HG02610 (cell line): ENCODE data around the gene OR3A2.
"Not testable (repeated sequence)": the region's sequence is repeated elsewhere in the genome, so short reads cannot be mapped to it uniquely, and the experiment has no call there.

Experiments used
- ATAC-seq: cut with Tn5 transposase; IDR thresholded peaks from one replicate; pipeline ENCODE4 v1.9.1; 2021; ENCODE audit warnings: mild to moderate bottlenecking, moderate library complexity; ENCODE audit not compliant: unreplicated experiment

Gene OR3A2

GRCh38 chr17:3385869-3386816 lies at the start of gene OR3A2:
OR3A2 (minus strand) TSS chr17:3386308.
- ATAC-seq, result no peak

- no peak for ATAC-seq
Observed at GRCh38 chr17:3433741-3434140, 47.6 kb upstream of the OR3A2 start, which contains the start of gene OR1E2. OR1E2 (minus strand) TSS chr17:3433841; CDS start chr17:3433841, 0 bp downstream.

GRCh38 chr17:3433215-3433614 lies 47.1 kb upstream of the OR3A2 start:
- ATAC-seq, result not testable (repeated sequence)

GRCh38 chr17:3418222-3418621 lies 32.1 kb upstream of the OR3A2 start:
- ATAC-seq, result no peak

GRCh38 chr17:3415610-3416009 lies 29.5 kb upstream of the OR3A2 start:
- ATAC-seq, result no peak

GRCh38 chr17:3412216-3412615 lies 26.1 kb upstream of the OR3A2 start:
- ATAC-seq, result not testable (repeated sequence)

- no peak for ATAC-seq
Observed at GRCh38 chr17:3411070-3411469, 25.0 kb upstream of the OR3A2 start, which contains the start of gene OR3A3. OR3A3 (plus strand) TSS chr17:3411370.

GRCh38 chr17:3403856-3404255 lies 17.7 kb upstream of the OR3A2 start:
- not testable (repeated sequence) for ATAC-seq

GRCh38 chr17:3401786-3402185 lies 15.7 kb upstream of the OR3A2 start:
- ATAC-seq, result no peak

GRCh38 chr17:3400055-3400454 lies 13.9 kb upstream of the OR3A2 start:
- no peak for ATAC-seq

GRCh38 chr17:3398310-3398709 lies 12.2 kb upstream of the OR3A2 start, which contains the start of gene OR1E1:
OR1E1 (minus strand) TSS chr17:3398410; CDS start chr17:3398410, 0 bp downstream.
- ATAC-seq, result no peak

GRCh38 chr17:3397801-3398200 lies 11.7 kb upstream of the OR3A2 start:
- not testable (repeated sequence) for ATAC-seq

- ATAC-seq, result no peak
Observed at GRCh38 chr17:3389791-3390190, 3.7 kb upstream of the OR3A2 start.

- no peak for ATAC-seq
Observed at GRCh38 chr17:3381957-3382356, 4.2 kb downstream of the OR3A2 start.

- no peak for ATAC-seq
Observed at GRCh38 chr17:3378321-3378720, 7.8 kb downstream of the OR3A2 start.

- ATAC-seq, result not testable (repeated sequence)
Observed at GRCh38 chr17:3371167-3371566, 14.9 kb downstream of the OR3A2 start.

GRCh38 chr17:3342782-3343181 lies 43.3 kb downstream of the OR3A2 start:
- ATAC-seq, result not testable (repeated sequence)

- no peak for ATAC-seq
Observed at GRCh38 chr17:3335876-3336275, 50.2 kb downstream of the OR3A2 start.

- ATAC-seq, result no peak
Observed at GRCh38 chr17:3318336-3318735, 67.8 kb downstream of the OR3A2 start.

- no peak for ATAC-seq
Observed at GRCh38 chr17:3316836-3317235, 69.3 kb downstream of the OR3A2 start.

GRCh38 chr17:3308603-3309002 lies 77.5 kb downstream of the OR3A2 start:
- no peak for ATAC-seq

GRCh38 chr17:3298260-3298659 lies 87.8 kb downstream of the OR3A2 start, which contains the start of gene OR3A1:
OR3A1 (minus strand) TSS chr17:3298360; CDS start chr17:3292582, 5,778 bp downstream.
- ATAC-seq, result no peak
